ENCODE measurements around the gene ZDHHC19. TPM values are rescaled to one million over a fixed set of nuclear protein-coding genes. Genes with fewer than 3 reads are reported as not detected.
"Not testable (repeated sequence)": the region's sequence is repeated elsewhere in the genome, so short reads cannot be mapped to it uniquely, and the experiment has no call there.

ZDHHC19 gene
- total RNA-seq, 2 donors from 2014 or later: not detected

GRCh38 chr3:196177967-196178366 lies 33.2 kb downstream of the ZDHHC19 start:
- WGBS, 2 donors: 24 to 33% methylated on average over 4 of the region's 4 CpGs
- H3K4me1 ChIP-seq: peaks cover 10% of the 10 kb centered on the region
- no peaks in the 10 kb centered on the region for H3K9me3 ChIP-seq
- DNase-seq (no peak), ATAC-seq (no peak)
- intact Hi-C loops (cut with DNase I): no loop called here
- H3K4me3 ChIP-seq: no peak overlapping the region
- H3K36me3 ChIP-seq (replicated peaks in 1 of 2; ENCODE audit: insufficient read depth in 1 of 2, low read depth in 2 of 2): no peaks in the 10 kb centered on the region
- H3K27me3 ChIP-seq: no peaks in the 10 kb centered on the region
- TF ChIP-seq CTCF (IDR thresholded peaks at IDR 0.05) (no peak), POLR2A (IDR thresholded peaks at IDR 0.05) (no peak)
- H3K27ac ChIP-seq: no peak overlapping the region

- Histone ChIP-seq H3K27me3 (no peaks in the 10 kb centered on the region), H3K27ac (no peak overlapping the region), H3K9me3 (no peaks in the 10 kb centered on the region), H3K4me1 (peaks cover 10% of the 10 kb centered on the region), H3K36me3 (replicated peaks in 1 of 2; ENCODE audit: insufficient read depth in 1 of 2, low read depth in 2 of 2) (no peaks in the 10 kb centered on the region), H3K4me3 (no peak overlapping the region)
- 79% methylated on average over 12 to 16 of the region's 16 CpGs for WGBS, 2 donors
- intact Hi-C loops (cut with DNase I): no loop called here
- TF ChIP-seq POLR2A (IDR thresholded peaks at IDR 0.05): no peak
- TF ChIP-seq CTCF (IDR thresholded peaks at IDR 0.05): no peak
- DNase-seq: no peak
- ATAC-seq: no peak
These were observed 33.6 kb downstream of the ZDHHC19 start for GRCh38 chr3:196177567-196177966.

GRCh38 chr3:196175722-196176121 lies 35.5 kb downstream of the ZDHHC19 start:
- Histone ChIP-seq H3K27me3 (no peaks in the 10 kb centered on the region), H3K4me1 (peaks cover 10% of the 10 kb centered on the region), H3K36me3 (replicated peaks in 1 of 2; ENCODE audit: insufficient read depth in 1 of 2, low read depth in 2 of 2) (no peaks in the 10 kb centered on the region), H3K27ac (no peak overlapping the region), H3K9me3 (no peaks in the 10 kb centered on the region), H3K4me3 (no peak overlapping the region)
- intact Hi-C loops (cut with DNase I): no loop called here
- TF ChIP-seq POLR2A (IDR thresholded peaks at IDR 0.05) (no peak), CTCF (IDR thresholded peaks at IDR 0.05) (no peak)
- DNase-seq: no peak
- no peak for ATAC-seq
- WGBS, 2 donors: 86% methylated on average over 9 of the region's 9 CpGs

GRCh38 chr3:196175116-196175625 lies 36.0 kb downstream of the ZDHHC19 start:
- Histone ChIP-seq H3K9me3 (no peaks in the 10 kb centered on the region), H3K4me3 (no peak overlapping the region), H3K4me1 (peaks cover 10% of the 10 kb centered on the region), H3K36me3 (replicated peaks in 1 of 2; ENCODE audit: insufficient read depth in 1 of 2, low read depth in 2 of 2) (no peaks in the 10 kb centered on the region), H3K27me3 (no peaks in the 10 kb centered on the region), H3K27ac (no peak overlapping the region)
- no peak for TF ChIP-seq POLR2A (IDR thresholded peaks at IDR 0.05)
- TF ChIP-seq CTCF (IDR thresholded peaks at IDR 0.05): no peak
- 80 to 83% methylated on average over 15 to 19 of the region's 19 CpGs for WGBS, 2 donors
- ATAC-seq (no peak), DNase-seq (no peak)
- intact Hi-C loops (cut with DNase I): no loop called here

GRCh38 chr3:196174652-196175051 lies 36.5 kb downstream of the ZDHHC19 start:
- H3K27me3 ChIP-seq: no peaks in the 10 kb centered on the region
- intact Hi-C loops (cut with DNase I): no loop called here
- TF ChIP-seq POLR2A (IDR thresholded peaks at IDR 0.05) (no peak), CTCF (IDR thresholded peaks at IDR 0.05) (no peak)
- H3K36me3 ChIP-seq (replicated peaks in 1 of 2; ENCODE audit: insufficient read depth in 1 of 2, low read depth in 2 of 2): no peaks in the 10 kb centered on the region
- H3K4me1 ChIP-seq: peaks cover 8% of the 10 kb centered on the region
- WGBS, 2 donors: 89 to 94% methylated on average over 3 of the region's 3 CpGs
- no peak overlapping the region for H3K27ac ChIP-seq
- H3K4me3 ChIP-seq: no peak overlapping the region
- H3K9me3 ChIP-seq: no peaks in the 10 kb centered on the region
- DNase-seq (no peak), ATAC-seq (no peak)

- H3K9me3 ChIP-seq; ATAC-seq; DNase-seq; intact Hi-C loops (cut with DNase I); H3K4me3 ChIP-seq; H3K36me3 ChIP-seq (replicated peaks in 1 of 2; ENCODE audit: insufficient read depth in 1 of 2, low read depth in 2 of 2); H3K27me3 ChIP-seq: not testable (repeated sequence)
- Histone ChIP-seq H3K27ac (peak overlapping the region in 1 of 4 donors; percentile 73), H3K4me1 (peaks cover 17% of the 10 kb centered on the region)
- WGBS, 2 donors: 94 to 96% methylated on average over 12 of the region's 12 CpGs
These were observed 40.9 kb downstream of the ZDHHC19 start for GRCh38 chr3:196170296-196170695.

Data from body of pancreas (tissue), 4 donors.